HUES64 (cell line): Measurements from ENCODE around the gene INPP5J.
"Not testable (repeated sequence)": the region's sequence is repeated elsewhere in the genome, so short reads cannot be mapped to it uniquely, and the experiment has no call there.

Experiments used
- H3K27ac ChIP-seq: 2 replicates; pipeline ENCODE4 v1.7.0; 2013; ENCODE audit warnings: low read depth, low read length, inconsistent platforms
- H3K27me3 ChIP-seq: 2 replicates; pipeline ENCODE4 v1.6.1; 2013; ENCODE audit warnings: mild to moderate bottlenecking, low read length; ENCODE audit not compliant: insufficient read depth
- H3K36me3 ChIP-seq: 2 replicates; pipeline ENCODE4 v1.6.1; 2013; ENCODE audit warnings: mild to moderate bottlenecking, low read length; ENCODE audit not compliant: insufficient read depth
- H3K4me1 ChIP-seq: 2 replicates; pipeline ENCODE4 v1.6.1; 2013; ENCODE audit warnings: mild to moderate bottlenecking, low read length, moderate library complexity; ENCODE audit not compliant: insufficient read depth
- H3K4me3 ChIP-seq: 2 replicates; pipeline ENCODE4 v1.5.1; 2013; ENCODE audit warnings: mild to moderate bottlenecking, low read length, moderate library complexity
- H3K9ac ChIP-seq: 2 replicates; pipeline ENCODE4 v1.6.1; 2013; ENCODE audit warnings: mild to moderate bottlenecking, low read depth, low read length
- H3K9me3 ChIP-seq: 2 replicates; pipeline ENCODE4 v1.6.1; 2013; ENCODE audit warnings: low read depth, low read length; ENCODE audit not compliant: insufficient read depth
- WGBS: fragments of 150-250, 120-280 bp; methylation state at CpG from one replicate; pipeline ENCODE4 v1.1.7; 2013; ENCODE audit warnings: missing lambda C conversion rate; 5-methylcytosine and 5-hydroxymethylcytosine counted together

INPP5J gene

DNA sequence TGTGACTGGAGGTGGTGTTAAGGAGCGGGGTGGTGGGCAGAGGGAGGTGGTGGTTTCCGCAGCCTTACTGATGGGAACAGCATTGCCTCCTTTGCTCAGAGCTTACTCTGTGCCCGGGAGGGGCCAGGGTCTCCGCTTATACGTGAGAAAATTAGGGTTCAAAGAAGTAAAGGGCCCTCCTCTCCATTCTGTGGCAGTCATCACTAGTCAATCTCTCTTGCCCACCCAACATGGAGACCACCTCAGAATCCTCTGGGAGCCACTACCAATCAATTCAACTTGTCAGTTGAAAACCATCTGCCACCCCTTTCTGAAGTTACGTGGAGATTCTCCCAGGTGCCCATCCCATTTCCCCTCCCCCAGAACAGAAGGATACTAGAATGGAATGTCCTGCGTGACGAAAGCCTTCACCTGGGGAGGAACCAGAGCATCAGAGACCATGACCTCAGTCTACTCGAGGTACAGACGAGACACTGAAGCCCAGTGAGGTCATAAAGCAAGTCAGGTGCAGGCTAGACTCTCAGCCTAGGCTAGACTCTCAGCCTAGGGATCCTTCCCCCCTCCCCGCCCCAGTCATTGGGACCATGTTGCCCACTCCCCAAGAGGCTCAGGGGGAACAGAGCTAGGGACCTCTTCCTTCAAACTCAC, 17.4 kb upstream of the INPP5J start:
- no peaks in the 10 kb centered on the region for H3K36me3 ChIP-seq
- WGBS: 70% methylated on average over 11 of the region's 11 CpGs
- H3K27ac ChIP-seq: no peak overlapping the region
- peak overlapping the region; percentile 26; the same call in 1 of the 2 replicates for H3K4me3 ChIP-seq
- no peak overlapping the region for H3K9ac ChIP-seq
- H3K27me3 ChIP-seq: peaks cover 23% of the 10 kb centered on the region
- H3K4me1 ChIP-seq: peaks cover 3% of the 10 kb centered on the region; the same call in 1 of the 2 replicates
- H3K9me3 ChIP-seq: no peaks in the 10 kb centered on the region

DNA sequence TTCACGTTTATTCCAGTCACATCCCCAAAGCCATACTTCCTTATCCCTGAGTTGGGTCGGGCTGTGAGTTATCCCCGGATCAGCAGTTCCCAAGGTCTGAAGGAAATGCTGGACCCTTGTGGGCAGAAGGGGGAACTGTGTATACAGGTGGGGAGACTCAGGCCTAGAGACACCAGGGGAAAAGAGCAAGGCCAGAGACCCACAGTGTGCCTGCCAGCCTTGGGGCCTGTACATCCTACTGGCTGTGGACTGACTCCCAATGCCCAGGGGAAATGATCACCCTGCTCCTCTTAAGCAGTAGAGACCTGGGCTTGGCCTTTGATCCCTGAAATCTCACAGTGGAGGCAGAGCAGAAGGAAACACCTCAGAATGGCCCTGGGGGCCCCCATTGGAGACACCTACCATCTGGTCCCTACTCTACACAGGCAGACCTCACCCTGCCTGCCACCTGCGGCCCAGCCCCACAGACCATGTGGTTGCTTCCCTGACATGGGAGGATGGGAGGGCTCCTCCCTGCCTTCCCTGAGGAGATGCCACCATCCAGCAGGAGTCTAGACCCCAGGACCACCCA, 16.7 kb upstream of the INPP5J start:
- H3K27ac ChIP-seq: no peak overlapping the region

DNA sequence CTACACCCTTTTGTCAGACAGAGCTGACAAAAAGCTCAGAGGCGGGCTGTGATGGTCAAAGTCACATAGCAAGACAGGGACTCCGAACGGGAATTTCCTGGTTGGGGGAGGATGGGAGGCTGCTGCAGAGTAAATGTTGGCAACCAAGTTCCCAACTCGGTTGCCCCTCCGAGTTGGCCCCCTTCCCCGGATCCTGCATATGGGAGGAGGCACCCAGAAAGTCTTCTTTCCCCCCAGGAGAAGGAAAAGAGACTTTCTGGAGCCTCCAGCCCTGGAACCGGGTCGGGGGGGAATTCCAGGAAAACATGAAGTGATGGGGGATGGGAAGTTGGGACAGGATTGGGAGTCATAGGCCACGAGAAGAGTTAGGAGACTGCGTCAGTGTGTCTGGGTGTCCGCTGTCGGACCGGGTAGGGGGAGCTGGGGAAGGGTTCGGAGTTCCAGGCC, 16.0 kb upstream of the INPP5J start:
- Histone ChIP-seq H3K27me3 (peaks cover 23% of the 10 kb centered on the region), H3K4me3 (peak overlapping the region; percentile 65), H3K4me1 (peaks cover 3% of the 10 kb centered on the region; the same call in 1 of the 2 replicates), H3K9ac (peak overlapping the region; percentile 42), H3K36me3 (no peaks in the 10 kb centered on the region), H3K9me3 (no peaks in the 10 kb centered on the region), H3K27ac (no peak overlapping the region)
- 34% methylated on average over 14 of the region's 14 CpGs for WGBS

More for the DNA sequence above, 16.7 kb upstream of the INPP5J start:
- peaks cover 23% of the 10 kb centered on the region for H3K27me3 ChIP-seq
- no peaks in the 10 kb centered on the region for H3K36me3 ChIP-seq
- WGBS: 83% methylated on average over 3 of the region's 4 CpGs
- H3K4me1 ChIP-seq: peaks cover 3% of the 10 kb centered on the region; the same call in 1 of the 2 replicates
- H3K4me3 ChIP-seq: no peak overlapping the region; the same call in 1 of the 2 replicates
- H3K9me3 ChIP-seq: no peaks in the 10 kb centered on the region
- no peak overlapping the region for H3K9ac ChIP-seq

DNA sequence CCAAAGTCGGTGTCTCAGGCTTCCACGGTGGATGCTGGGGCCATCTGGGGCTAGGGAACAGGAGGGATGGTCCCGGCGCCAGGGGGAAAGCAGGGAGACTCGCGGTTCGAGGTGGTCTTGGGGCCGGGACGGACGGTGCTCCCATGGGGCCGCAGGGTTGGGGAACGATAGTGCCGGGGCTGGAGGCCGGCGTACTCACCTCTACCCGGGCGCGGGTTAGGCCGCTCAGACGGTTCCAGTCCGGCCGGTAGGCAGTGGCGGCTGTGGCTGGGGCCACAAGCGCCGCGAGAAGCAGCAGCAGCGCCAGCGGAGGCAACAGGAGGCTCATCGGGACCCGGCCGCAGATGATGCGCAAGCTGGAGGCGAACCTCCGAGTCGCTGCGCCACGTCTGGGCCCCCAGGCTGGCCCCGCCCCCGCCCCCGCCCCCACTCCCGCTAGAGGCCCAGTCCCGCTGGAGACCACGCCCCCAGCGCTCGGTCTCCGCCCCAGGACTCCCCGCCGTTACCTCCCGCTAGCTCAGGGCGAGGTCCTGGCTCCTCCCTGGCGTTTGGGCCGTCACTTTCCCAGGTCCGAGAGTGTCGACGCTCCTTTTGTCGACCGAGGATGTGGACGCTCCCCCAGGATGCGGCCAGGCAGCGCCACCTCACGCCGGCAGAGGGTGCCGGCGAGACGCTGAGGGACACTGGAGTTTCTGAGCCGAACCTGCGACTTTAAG, 15.4 kb upstream of the INPP5J start, which contains the start of gene SELENOM:
Gene SELENOM (minus strand): TSS at position 391 of the 716 bp plus-strand sequence. CDS start 63 bp downstream, at position 328.
- H3K9ac ChIP-seq: peak within 1 kb of the TSS; percentile 44
- WGBS: 2% methylated on average over 63 of the region's 67 CpGs
- H3K27me3 ChIP-seq: peaks cover 23% of the 10 kb centered on the region
- H3K4me1 ChIP-seq: peaks cover 3% of the 10 kb centered on the region; the same call in 1 of the 2 replicates
- peak within 1 kb of the TSS; percentile 40; the same call in 1 of the 2 replicates for H3K27ac ChIP-seq
- H3K9me3 ChIP-seq: no peaks in the 10 kb centered on the region
- H3K4me3 ChIP-seq: peak within 1 kb of the TSS; percentile 65
- H3K36me3 ChIP-seq: no peaks in the 10 kb centered on the region

DNA sequence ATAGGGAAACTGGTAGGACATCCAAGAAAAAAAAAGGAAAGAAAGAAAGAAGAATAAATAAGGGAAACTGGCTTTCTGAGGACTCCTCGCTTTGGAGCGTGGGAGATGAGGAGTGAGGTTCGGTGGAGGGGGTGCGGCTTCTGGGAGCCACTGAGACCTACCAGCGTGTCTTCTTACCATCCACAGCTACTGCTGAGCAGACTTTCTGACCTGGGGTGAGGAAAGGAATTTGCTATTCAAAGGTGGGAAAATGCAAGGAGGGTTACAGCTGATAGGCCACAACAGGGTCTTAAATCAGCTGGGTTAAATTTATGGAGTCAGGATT, 14.9 kb upstream of the INPP5J start:
- Histone ChIP-seq H3K9me3 (no peaks in the 10 kb centered on the region), H3K27me3 (peaks cover 23% of the 10 kb centered on the region), H3K27ac (peak overlapping the region; percentile 40; the same call in 1 of the 2 replicates), H3K9ac (peak overlapping the region; percentile 44; the same call in 1 of the 2 replicates), H3K36me3 (no peaks in the 10 kb centered on the region), H3K4me3 (peak overlapping the region; percentile 60), H3K4me1 (peaks cover 3% of the 10 kb centered on the region; the same call in 1 of the 2 replicates)
- 6% methylated on average over 5 of the region's 5 CpGs for WGBS

DNA sequence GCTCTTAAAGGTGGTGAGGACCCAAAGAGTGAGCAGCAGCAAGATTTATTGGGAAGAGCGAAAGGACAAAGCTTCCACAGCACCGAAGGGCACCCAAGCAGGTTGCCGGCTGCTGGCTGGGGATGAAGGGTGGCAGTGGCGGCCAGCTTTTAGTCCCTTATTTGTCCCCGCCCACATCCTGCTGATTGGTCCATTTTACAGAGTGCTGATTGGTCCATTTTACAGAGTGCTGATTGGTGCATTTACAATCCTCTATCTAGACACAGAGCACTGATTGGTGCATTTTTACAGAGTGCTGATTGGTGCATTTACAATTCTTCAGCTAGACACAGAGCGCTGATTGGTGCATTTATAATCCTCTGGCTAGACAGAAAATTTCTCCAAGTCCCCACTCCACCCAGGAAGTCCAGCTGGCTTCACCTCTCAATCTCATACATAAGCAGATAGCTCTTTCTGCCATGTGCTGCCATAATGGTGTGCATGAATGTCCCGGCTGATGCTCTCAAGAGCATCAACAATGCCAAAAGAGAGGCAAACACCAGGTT, 10.1 kb upstream of the INPP5J start:
- not testable (repeated sequence) for H3K4me1 ChIP-seq, H3K27me3 ChIP-seq, H3K4me3 ChIP-seq, H3K9me3 ChIP-seq, H3K36me3 ChIP-seq, H3K9ac ChIP-seq, H3K27ac ChIP-seq
- 91% methylated on average over 7 of the region's 7 CpGs for WGBS

DNA sequence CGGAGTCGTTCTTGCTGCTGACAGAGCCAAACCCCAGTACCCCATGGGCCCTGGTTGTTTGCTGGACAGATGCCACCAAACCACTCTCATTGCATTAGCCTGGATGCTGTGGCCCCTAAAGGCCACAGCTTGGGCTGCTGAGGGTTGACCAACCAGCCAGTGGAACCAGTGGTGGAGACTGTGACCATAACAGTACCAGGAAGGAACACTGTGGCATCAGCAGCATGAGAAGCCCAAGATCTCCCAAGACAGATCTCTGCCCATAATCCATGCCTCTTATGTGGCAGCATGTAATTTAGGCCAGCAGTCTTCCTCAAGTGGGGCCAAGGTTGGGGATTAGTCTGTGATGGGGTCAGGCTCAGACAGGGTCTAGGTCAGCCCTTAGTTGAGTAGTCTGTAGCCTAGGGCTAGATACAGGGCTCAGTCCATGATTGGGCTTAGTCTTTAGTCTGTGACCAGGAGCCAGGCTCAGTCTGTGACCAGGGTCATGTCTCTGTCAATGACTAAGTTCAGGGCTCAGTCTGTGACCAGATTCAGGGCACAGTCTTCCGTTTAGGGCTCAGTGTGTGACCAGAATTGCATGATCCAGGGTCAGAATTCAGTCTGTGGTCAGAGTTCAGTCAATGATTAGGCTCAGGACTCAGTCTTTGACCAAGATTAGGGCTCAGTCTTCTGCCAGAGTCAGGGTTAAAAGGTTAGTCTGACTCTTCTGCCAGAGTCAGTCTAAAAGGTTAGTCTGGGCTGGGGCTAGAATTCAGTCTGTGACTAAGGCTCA, 4.5 kb upstream of the INPP5J start:
- Histone ChIP-seq H3K4me1 (peaks cover 5% of the 10 kb centered on the region), H3K9ac (no peak overlapping the region), H3K4me3 (no peak overlapping the region), H3K27ac (no peak overlapping the region), H3K9me3 (no peaks in the 10 kb centered on the region), H3K36me3 (no peaks in the 10 kb centered on the region), H3K27me3 (no peaks in the 10 kb centered on the region)
- WGBS: 86% methylated on average over 3 of the region's 3 CpGs

DNA sequence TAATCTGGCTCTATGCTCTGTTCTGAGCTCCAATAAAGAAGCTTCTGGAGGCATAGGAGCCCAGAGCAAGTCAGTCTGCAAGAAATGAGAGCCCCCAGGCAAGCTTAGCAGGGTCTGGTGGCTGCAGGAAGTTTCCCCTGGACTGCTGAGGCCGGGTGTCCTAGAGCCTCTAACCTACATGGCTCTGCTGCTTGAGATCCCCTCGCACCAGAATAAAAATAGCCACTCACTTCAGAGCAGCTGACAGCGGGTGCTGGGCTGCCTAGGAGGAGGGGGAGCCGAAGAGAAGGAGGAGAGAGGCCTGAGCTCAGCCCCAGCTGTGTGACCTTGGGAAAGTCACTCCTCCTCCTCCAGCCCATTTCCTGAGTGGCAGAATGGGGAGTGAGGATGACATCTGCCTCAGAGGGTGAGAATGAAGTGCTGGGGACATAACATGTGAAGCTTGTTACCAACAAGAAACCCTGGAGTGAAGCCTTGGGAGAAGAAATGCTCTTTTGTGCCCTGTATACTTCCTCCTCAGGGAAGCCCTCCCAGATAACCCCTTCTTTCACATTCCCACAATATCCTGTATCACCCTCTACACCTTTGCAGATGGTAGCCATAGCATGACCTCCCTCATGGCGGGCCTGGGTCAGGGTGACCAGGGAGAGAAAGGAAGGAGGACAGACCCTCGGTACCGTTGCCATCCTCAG, 3.6 kb upstream of the INPP5J start:
- no peaks in the 10 kb centered on the region for H3K36me3 ChIP-seq
- 65% methylated on average over 5 of the region's 7 CpGs for WGBS

DNA sequence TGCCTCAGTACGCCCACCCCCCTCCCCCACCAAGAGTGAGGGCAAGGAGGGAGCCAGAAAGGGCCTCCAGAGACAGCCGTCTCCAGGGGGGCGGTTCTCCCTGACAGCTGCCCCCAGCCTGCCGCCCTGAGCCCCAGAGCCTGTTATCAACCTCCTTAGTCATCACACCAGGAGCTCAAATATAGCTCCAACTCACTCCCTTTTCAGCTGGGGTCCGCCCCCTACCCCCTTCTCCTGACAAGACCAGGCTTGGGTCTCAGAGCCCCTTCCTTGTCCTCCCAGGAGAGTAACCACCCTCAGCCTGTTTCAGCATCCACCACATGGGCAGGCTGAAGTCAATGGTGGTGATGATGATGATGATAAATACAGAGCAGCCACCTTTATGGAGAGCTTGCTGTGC, 2.5 kb upstream of the INPP5J start:
- Histone ChIP-seq H3K36me3 (no peaks in the 10 kb centered on the region), H3K27ac (no peak overlapping the region), H3K4me3 (no peak overlapping the region), H3K27me3 (peaks cover 3% of the 10 kb centered on the region), H3K9ac (no peak overlapping the region), H3K9me3 (no peaks in the 10 kb centered on the region), H3K4me1 (peaks cover 5% of the 10 kb centered on the region)
- WGBS: 75% methylated on average over 5 of the region's 5 CpGs

More for the DNA sequence above, 3.6 kb upstream of the INPP5J start:
- no peaks in the 10 kb centered on the region for H3K9me3 ChIP-seq
- no peaks in the 10 kb centered on the region; the same call in 1 of the 2 replicates for H3K27me3 ChIP-seq
- H3K4me1 ChIP-seq: peaks cover 5% of the 10 kb centered on the region
- no peak overlapping the region for H3K27ac ChIP-seq
- H3K9ac ChIP-seq: no peak overlapping the region
- H3K4me3 ChIP-seq: no peak overlapping the region

DNA sequence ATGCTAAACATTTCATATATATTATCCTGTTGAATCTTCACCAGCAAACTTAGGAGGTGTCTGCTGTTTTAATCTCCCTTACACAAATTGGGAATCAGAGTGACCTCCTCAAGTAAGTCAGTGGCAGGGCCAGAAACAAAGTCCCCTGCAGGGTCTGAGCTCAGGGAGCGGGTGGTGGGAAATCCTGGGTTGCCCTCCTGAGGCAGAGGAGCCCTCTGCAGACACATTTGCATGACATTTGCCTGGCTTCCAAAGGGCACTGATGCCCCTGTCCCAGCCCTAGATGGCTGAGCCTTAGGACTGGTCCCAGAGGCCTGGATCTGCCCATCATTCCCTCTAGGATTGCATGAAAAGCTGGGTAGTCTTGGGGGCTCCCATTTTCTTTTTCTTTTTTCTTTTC, 2.1 kb upstream of the INPP5J start:
- Histone ChIP-seq H3K27me3 (peaks cover 3% of the 10 kb centered on the region), H3K9me3 (no peaks in the 10 kb centered on the region), H3K27ac (no peak overlapping the region), H3K4me3 (no peak overlapping the region), H3K4me1 (peaks cover 5% of the 10 kb centered on the region), H3K36me3 (no peaks in the 10 kb centered on the region), H3K9ac (no peak overlapping the region)
- WGBS: 75% methylated on average over 1 of the region's 1 CpG
